NB4 (cell line): ENCODE results near the gene SYNGR3.

Experiments used
- CTCF ChIP-seq: IDR thresholded peaks from one replicate; pipeline ENCODE4 v1.5.1; 2012; ENCODE audit warnings: low read depth, low read length
- MAX ChIP-seq: IDR thresholded peaks from 2 replicates; pipeline ENCODE4 v1.6.1; 2011; ENCODE audit warnings: low read depth, low read length
- MYC ChIP-seq: IDR thresholded peaks from 2 replicates; pipeline ENCODE4 v1.6.1; 2011; ENCODE audit warnings: low read depth, low read length
- POLR2A ChIP-seq: IDR thresholded peaks from 2 replicates; pipeline ENCODE4 v1.6.1; 2011; ENCODE audit warnings: mild to moderate bottlenecking; ENCODE audit not compliant: insufficient read length; ENCODE audit errors: extremely low read depth

GRCh38 chr16:1982991-1983543 lies 6.7 kb upstream of the SYNGR3 start:
- TF ChIP-seq CTCF (no peak), MAX (no peak), POLR2A (no peak), MYC (no peak)
